ENCODE measurements around the gene CNTNAP2. TPM values are rescaled to one million over a fixed set of nuclear protein-coding genes. Genes with fewer than 3 reads are reported as not detected.
"Not testable (repeated sequence)": the region's sequence is repeated elsewhere in the genome, so short reads cannot be mapped to it uniquely, and the experiment has no call there.

Gene CNTNAP2
- total RNA-seq, 1 donor from 2014 or later: 2.8 TPM

GRCh38 chr7:148422030-148422429 is 2305.4 kb downstream of the CNTNAP2 start:
- no peak for DNase-seq (ENCODE audit: low read depth in 2 of 2)

GRCh38 chr7:148426393-148426792 is 2309.8 kb downstream of the CNTNAP2 start:
- not testable (repeated sequence) for DNase-seq (ENCODE audit: low read depth in 2 of 2)

GRCh38 chr7:148430690-148431089 is 2314.1 kb downstream of the CNTNAP2 start:
- not testable (repeated sequence) for DNase-seq (ENCODE audit: low read depth in 2 of 2)

- DNase-seq (ENCODE audit: low read depth in 2 of 2): no peak
Measured at GRCh38 chr7:148433521-148434180, 2317.1 kb downstream of the CNTNAP2 start.

GRCh38 chr7:148434181-148434757 is 2317.7 kb downstream of the CNTNAP2 start:
- no peak for DNase-seq (ENCODE audit: low read depth in 2 of 2)

- no peak for DNase-seq (ENCODE audit: low read depth in 2 of 2)
Measured at GRCh38 chr7:148434887-148435286, 2318.3 kb downstream of the CNTNAP2 start.

- DNase-seq (ENCODE audit: low read depth in 2 of 2): no peak
Measured at GRCh38 chr7:148435715-148436114, 2319.1 kb downstream of the CNTNAP2 start.

GRCh38 chr7:148436135-148436534 is 2319.5 kb downstream of the CNTNAP2 start:
- DNase-seq (ENCODE audit: low read depth in 2 of 2): no peak

GRCh38 chr7:148436571-148436970 is 2320.0 kb downstream of the CNTNAP2 start:
- DNase-seq (ENCODE audit: low read depth in 2 of 2): no peak

- DNase-seq (ENCODE audit: low read depth in 2 of 2): no peak
Measured at GRCh38 chr7:148437043-148437442, 2320.4 kb downstream of the CNTNAP2 start.

GRCh38 chr7:148442141-148442655 is 2325.6 kb downstream of the CNTNAP2 start:
- no peak for DNase-seq (ENCODE audit: low read depth in 2 of 2)

- DNase-seq (ENCODE audit: low read depth in 2 of 2): no peak
Measured at GRCh38 chr7:148442933-148443332, 2326.3 kb downstream of the CNTNAP2 start.

- no peak for DNase-seq (ENCODE audit: low read depth in 2 of 2)
Measured at GRCh38 chr7:148445260-148446044, 2328.9 kb downstream of the CNTNAP2 start.

GRCh38 chr7:148447221-148447849 is 2330.7 kb downstream of the CNTNAP2 start:
- no peak for DNase-seq (ENCODE audit: low read depth in 2 of 2)

- not testable (repeated sequence) for DNase-seq (ENCODE audit: low read depth in 2 of 2)
Measured at GRCh38 chr7:148451526-148451925, 2334.9 kb downstream of the CNTNAP2 start.

GRCh38 chr7:148456351-148456750 is 2339.8 kb downstream of the CNTNAP2 start:
- no peak for DNase-seq (ENCODE audit: low read depth in 2 of 2)

GRCh38 chr7:148457310-148457921 is 2340.8 kb downstream of the CNTNAP2 start:
- no peak for DNase-seq (ENCODE audit: low read depth in 2 of 2)

- DNase-seq (ENCODE audit: low read depth in 2 of 2): no peak
Measured at GRCh38 chr7:148458263-148458662, 2341.7 kb downstream of the CNTNAP2 start.

GRCh38 chr7:148461392-148462179 is 2345.0 kb downstream of the CNTNAP2 start:
- no peak for DNase-seq (ENCODE audit: low read depth in 2 of 2)

GRCh38 chr7:148462774-148463173 is 2346.2 kb downstream of the CNTNAP2 start:
- DNase-seq (ENCODE audit: low read depth in 2 of 2): not testable (repeated sequence)

GRCh38 chr7:148463210-148463609 is 2346.6 kb downstream of the CNTNAP2 start:
- no peak for DNase-seq (ENCODE audit: low read depth in 2 of 2)
